Fibroblast of gingiva (primary cell): ENCODE results near the gene PRDM5.
A peak's percentile ranks its signal among the peaks of the same experiment; 100 is the strongest.

Source experiments
- DNase-seq: peaks from one replicate; pipeline ENCODE4 v3.0.0-alpha.2; 2011; ENCODE audit warnings: low read depth

Gene PRDM5

GRCh38 chr4:120922381-120923206 lies at the start of gene PRDM5:
Gene PRDM5 (minus strand): TSS chr4:120922726. CDS start chr4:120922608, 118 bp downstream.
- DNase-seq = peak; percentile 54

GRCh38 chr4:120971884-120972283 lies 49.4 kb upstream of the PRDM5 start:
- DNase-seq = no peak

- no peak for DNase-seq
Measured at GRCh38 chr4:120965938-120966337, 43.4 kb upstream of the PRDM5 start.

GRCh38 chr4:120964596-120964995 lies 42.1 kb upstream of the PRDM5 start:
- DNase-seq = no peak

GRCh38 chr4:120963449-120963848 lies 40.9 kb upstream of the PRDM5 start:
- no peak for DNase-seq

GRCh38 chr4:120960656-120961267 lies 38.2 kb upstream of the PRDM5 start:
- no peak for DNase-seq

- DNase-seq = no peak
Measured at GRCh38 chr4:120948382-120948781, 25.9 kb upstream of the PRDM5 start.

- no peak for DNase-seq
Measured at GRCh38 chr4:120942776-120943175, 20.2 kb upstream of the PRDM5 start.

- no peak for DNase-seq
Measured at GRCh38 chr4:120940547-120940946, 18.0 kb upstream of the PRDM5 start.

- no peak for DNase-seq
Measured at GRCh38 chr4:120939693-120940092, 17.2 kb upstream of the PRDM5 start.

GRCh38 chr4:120929847-120930246 lies 7.3 kb upstream of the PRDM5 start:
- DNase-seq = no peak

GRCh38 chr4:120927801-120928409 lies 5.4 kb upstream of the PRDM5 start:
- DNase-seq = no peak

GRCh38 chr4:120926358-120927025 lies 4.0 kb upstream of the PRDM5 start:
- no peak for DNase-seq

GRCh38 chr4:120924931-120925330 lies 2.4 kb upstream of the PRDM5 start:
- no peak for DNase-seq

- no peak for DNase-seq
Measured at GRCh38 chr4:120923207-120923522, 639 bp upstream of the PRDM5 start.

GRCh38 chr4:120921456-120922380 lies 808 bp downstream of the PRDM5 start:
- DNase-seq = peak; percentile 72

GRCh38 chr4:120920666-120921065 lies 1.9 kb downstream of the PRDM5 start:
- DNase-seq = no peak

GRCh38 chr4:120919358-120919757 lies 3.2 kb downstream of the PRDM5 start:
- DNase-seq = no peak

GRCh38 chr4:120918788-120919187 lies 3.7 kb downstream of the PRDM5 start:
- peak; percentile 44 for DNase-seq

- DNase-seq = no peak
Measured at GRCh38 chr4:120918092-120918491, 4.4 kb downstream of the PRDM5 start.

- no peak for DNase-seq
Measured at GRCh38 chr4:120916937-120917336, 5.6 kb downstream of the PRDM5 start.

GRCh38 chr4:120915336-120915735 lies 7.2 kb downstream of the PRDM5 start:
- DNase-seq = no peak
